NT2/D1 (cell line): Measurements from ENCODE around the gene STAT6.
A peak's percentile ranks its signal among the peaks of the same experiment; 100 is the strongest.

Source experiments
- DNase-seq: peaks from one replicate; pipeline ENCODE4 v3.0.0-alpha.2; 2011; ENCODE audit warnings: low read depth, low spot score
- H3K27me3 ChIP-seq: 2 replicates; pipeline ENCODE4 v1.6.0; 2011; ENCODE audit warnings: mild to moderate bottlenecking; ENCODE audit not compliant: insufficient read length, insufficient read depth
- H3K36me3 ChIP-seq: 2 replicates; pipeline ENCODE4 v1.6.1; 2011; ENCODE audit warnings: mild to moderate bottlenecking, low read length, mixed read lengths; ENCODE audit not compliant: insufficient read depth, insufficient read length
- H3K4me1 ChIP-seq: 2 replicates; pipeline ENCODE4 v1.5.1; 2011; ENCODE audit not compliant: insufficient read depth, insufficient read length
- H3K4me3 ChIP-seq: 2 replicates; pipeline ENCODE4 v1.5.1; 2011; ENCODE audit warnings: low read depth; ENCODE audit not compliant: insufficient read length
- H3K9ac ChIP-seq: 2 replicates; pipeline ENCODE4 v1.6.0; 2011; ENCODE audit warnings: low read depth; ENCODE audit not compliant: insufficient read length
- H3K9me3 ChIP-seq: 2 replicates; pipeline ENCODE4 v1.5.1; 2011; ENCODE audit warnings: mild to moderate bottlenecking, low read length; ENCODE audit not compliant: insufficient read depth
- SUZ12 ChIP-seq: IDR thresholded peaks from 2 replicates; pipeline ENCODE4 v1.6.1; 2011; ENCODE audit not compliant: insufficient read length, insufficient read depth; ENCODE audit errors: extremely low read depth
- YY1 ChIP-seq: IDR thresholded peaks from 2 replicates; pipeline ENCODE4 v1.6.1; 2011; ENCODE audit not compliant: insufficient read length, insufficient read depth
- ZNF274 ChIP-seq: IDR thresholded peaks from 2 replicates; pipeline ENCODE4 v1.6.1; 2011; ENCODE audit warnings: mild to moderate bottlenecking, low read depth, low read length

Gene STAT6

DNA sequence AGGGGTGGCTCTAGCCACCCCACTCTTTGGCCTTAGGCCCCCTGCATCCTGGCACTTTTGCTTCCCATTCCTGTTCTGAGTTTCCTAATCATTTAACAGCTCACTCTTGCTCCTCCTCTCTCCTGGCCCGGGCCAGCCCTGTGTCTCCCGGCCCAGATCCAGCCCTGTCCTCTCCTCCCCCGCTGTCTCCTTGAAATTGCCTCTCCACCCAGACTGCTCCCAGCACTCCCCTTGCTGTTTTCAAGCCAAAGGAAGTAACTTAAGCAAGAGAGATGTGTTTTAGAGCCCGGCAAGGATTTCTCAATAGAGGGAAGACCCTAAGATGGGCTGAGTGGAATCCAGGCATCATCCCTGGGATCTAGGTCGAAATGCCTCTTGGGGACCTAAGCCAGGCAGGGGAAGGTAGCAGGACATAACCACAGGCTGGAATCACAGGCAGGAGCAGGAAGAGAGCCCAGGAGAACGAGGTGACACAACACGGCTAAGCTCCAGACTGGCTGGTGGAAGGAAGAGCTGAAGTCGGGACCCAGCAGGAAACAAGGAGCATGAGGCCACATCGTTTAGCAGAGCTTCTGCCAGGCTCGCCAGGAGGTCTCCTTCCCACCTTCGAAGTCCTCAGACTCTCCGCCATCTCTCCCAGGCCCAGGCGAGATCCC is 38.2 kb upstream of the STAT6 start:
- TF ChIP-seq SUZ12 (no peak), YY1 (no peak), ZNF274 (no peak)
- DNase-seq: no peak
- H3K36me3 ChIP-seq: peaks cover 89% of the 10 kb centered on the region
- no peak overlapping the region for H3K9ac ChIP-seq
- no peaks in the 10 kb centered on the region for H3K9me3 ChIP-seq
- peaks cover 33% of the 10 kb centered on the region for H3K4me1 ChIP-seq
- H3K27me3 ChIP-seq: no peaks in the 10 kb centered on the region
- no peak overlapping the region for H3K4me3 ChIP-seq

DNA sequence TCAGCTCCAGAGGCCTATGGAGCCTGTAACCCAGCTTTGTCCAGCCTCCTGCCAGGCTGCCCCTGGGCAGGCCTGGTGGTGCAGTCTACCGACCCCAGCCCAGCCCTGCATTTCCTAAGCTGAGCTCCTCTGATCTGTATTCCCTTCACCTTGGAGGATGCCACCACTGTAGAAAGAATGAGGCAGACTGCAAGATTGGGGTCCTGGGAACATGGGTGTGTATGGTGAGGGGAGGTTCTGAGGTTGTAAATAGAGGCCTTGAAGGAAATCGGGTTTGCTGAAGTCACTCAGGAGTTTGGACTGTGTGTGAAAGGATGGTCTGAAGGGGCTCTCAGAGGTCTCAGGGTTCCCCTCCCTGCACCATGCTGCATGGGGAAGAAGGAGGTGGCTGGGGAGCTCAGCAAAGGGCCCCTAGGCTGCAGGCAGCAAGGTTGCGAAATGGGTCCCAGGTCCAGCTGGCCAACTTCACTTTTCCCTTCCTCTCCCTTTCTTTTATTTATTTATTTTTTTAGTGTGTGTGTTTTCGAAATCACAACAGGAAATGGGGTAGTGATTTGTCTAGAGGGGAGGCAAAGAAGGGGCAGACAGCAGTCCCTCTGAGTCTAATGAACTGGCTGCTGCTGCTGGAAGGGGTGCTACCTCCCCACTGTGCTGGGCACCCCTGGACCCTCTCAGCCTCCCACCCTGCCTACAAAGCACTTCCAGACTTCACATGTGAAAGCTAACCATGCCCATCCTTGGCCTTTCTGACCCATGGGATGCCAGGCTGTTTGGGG is 37.5 kb upstream of the STAT6 start:
- no peak for TF ChIP-seq YY1
- no peak for TF ChIP-seq SUZ12
- TF ChIP-seq ZNF274: no peak
- no peak for DNase-seq
- no peaks in the 10 kb centered on the region for H3K27me3 ChIP-seq
- peaks cover 89% of the 10 kb centered on the region for H3K36me3 ChIP-seq
- no peak overlapping the region for H3K4me3 ChIP-seq
- H3K4me1 ChIP-seq: peaks cover 33% of the 10 kb centered on the region
- H3K9me3 ChIP-seq: no peaks in the 10 kb centered on the region
- no peak overlapping the region for H3K9ac ChIP-seq

DNA sequence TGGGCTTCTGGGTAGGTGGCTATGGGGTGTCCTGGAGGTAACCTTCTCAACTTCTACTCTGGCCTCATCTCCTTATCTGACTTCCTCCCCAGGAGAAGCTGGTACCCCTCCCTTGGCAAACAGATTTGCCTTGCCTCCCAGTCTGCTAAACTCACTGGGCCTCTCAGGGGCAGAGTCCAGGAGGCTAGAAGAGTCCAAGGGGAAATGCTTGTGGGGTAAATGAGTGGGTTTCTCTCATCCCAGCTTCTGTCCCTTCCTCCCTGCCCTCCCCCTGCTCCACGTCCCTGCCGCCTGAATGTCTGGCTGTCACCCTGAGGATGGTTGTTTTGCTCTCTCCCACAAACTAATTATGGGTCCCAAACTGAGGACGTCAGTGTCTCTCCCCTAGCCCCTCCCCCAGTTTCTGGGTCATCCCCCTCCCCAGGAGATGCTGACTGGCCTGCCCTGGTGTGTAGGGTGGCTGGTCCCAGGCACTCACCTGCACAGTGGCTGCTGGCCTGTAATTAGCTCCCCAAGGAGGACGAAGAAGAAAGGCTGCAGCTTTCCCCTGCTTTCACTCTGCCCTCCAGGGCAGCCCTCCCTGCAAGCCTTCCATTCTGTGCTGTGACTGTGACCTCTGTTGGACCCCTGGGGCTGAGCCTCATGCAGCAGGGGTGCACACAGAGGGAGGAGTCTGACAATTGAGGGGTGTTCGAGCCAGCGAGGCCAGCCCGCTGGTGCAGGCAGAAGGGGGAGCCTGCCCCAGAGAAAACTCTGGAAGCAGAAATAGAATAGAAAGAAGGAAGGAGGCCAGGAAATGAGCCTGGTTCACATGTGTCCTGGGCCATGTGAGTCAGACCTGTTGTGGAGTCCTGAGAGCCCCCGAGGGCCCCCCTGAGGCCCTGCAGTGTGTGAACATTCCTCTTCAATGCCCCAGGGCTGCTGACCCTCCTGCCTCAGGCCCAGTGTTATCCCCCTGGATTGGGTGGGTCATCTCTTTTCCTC is 36.1 kb upstream of the STAT6 start, which contains the start of gene LRP1-AS:
Gene LRP1-AS (minus strand): TSS at position 659 of the 984 bp plus-strand sequence.
- Histone ChIP-seq H3K9ac (no peak within 1 kb of the TSS), H3K36me3 (peaks cover 92% of the 10 kb centered on the region), H3K9me3 (no peaks in the 10 kb centered on the region), H3K4me3 (no peak within 1 kb of the TSS), H3K27me3 (no peaks in the 10 kb centered on the region), H3K4me1 (peaks cover 33% of the 10 kb centered on the region)
- no peak for TF ChIP-seq SUZ12
- TF ChIP-seq ZNF274: no peak
- TF ChIP-seq YY1: no peak
- no peak for DNase-seq

DNA sequence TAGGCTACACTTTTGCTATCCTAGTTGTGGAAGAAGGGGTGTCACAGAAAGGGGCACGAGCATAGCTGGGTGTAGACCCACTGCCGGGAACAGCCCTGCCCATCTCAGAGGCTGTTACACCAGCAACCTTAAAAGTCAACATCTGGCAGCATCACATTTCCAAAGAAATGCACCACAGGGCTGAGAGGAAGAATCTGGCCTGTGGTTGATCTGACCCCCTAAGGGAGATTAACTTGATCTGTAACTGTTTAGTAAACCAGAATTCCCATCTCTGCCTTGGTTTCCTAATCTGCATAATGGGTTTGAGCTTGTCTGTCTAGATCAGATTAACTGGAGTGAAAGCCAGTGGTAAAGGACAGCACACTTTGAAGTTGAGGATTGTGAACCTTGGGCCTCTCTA is 34.9 kb upstream of the STAT6 start:
- Histone ChIP-seq H3K9ac (no peak overlapping the region), H3K36me3 (peaks cover 92% of the 10 kb centered on the region), H3K9me3 (no peaks in the 10 kb centered on the region), H3K4me1 (peaks cover 26% of the 10 kb centered on the region), H3K4me3 (no peak overlapping the region), H3K27me3 (no peaks in the 10 kb centered on the region)
- no peak for DNase-seq
- no peak for TF ChIP-seq ZNF274
- TF ChIP-seq SUZ12: no peak
- no peak for TF ChIP-seq YY1

DNA sequence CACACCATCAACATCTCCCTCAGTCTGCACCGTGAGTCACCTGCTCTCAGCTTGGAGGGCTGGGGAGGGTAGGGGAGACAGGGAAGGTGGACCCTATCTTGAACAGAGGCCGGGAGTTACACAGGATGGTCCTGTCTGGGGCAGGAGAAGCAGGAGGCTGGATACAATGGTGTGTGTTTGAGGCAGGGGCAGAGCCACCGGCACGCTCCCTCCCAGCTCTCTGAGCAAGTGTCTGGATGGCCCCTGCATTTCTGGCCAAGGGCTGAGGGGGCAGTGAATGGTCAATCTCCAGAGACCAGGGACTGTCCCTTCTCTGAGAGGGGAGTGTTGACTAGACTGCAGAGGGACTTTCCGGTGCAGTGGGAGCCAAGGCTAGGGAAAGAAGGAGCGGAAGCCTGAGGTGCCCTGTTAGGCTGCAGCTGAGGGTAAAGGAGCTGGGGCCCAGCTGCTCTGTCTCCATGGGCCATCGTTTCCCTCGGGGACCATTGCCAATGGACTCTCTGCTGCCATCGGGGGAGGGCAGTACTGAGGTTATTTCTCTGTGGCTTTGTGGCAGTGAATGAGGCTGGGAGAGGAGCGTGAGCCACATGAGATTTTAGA is 34.4 kb upstream of the STAT6 start:
- no peak for DNase-seq
- Histone ChIP-seq H3K9me3 (no peaks in the 10 kb centered on the region), H3K4me1 (peaks cover 26% of the 10 kb centered on the region), H3K27me3 (no peaks in the 10 kb centered on the region), H3K9ac (no peak overlapping the region), H3K4me3 (no peak overlapping the region), H3K36me3 (peaks cover 92% of the 10 kb centered on the region)
- no peak for TF ChIP-seq SUZ12

DNA sequence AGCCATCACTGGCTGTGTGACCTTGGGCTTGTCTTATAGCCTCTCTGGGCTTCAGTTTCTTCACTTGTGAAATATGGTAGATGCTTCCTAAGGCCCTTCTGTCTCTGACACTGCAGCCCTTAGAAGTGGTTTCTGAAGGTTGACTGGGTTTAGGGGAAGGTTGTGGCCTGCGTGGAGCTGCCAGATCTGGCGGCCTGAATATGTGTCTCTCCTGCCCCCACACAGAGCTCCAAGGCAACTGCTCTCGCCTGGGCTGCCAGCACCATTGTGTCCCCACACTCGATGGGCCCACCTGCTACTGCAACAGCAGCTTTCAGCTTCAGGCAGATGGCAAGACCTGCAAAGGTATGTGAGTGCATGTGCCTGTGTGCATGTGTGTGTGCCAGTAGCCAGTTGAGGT is 32.3 kb upstream of the STAT6 start:
- no peaks in the 10 kb centered on the region for H3K9me3 ChIP-seq
- no peak for DNase-seq
- no peaks in the 10 kb centered on the region for H3K27me3 ChIP-seq
- peaks cover 96% of the 10 kb centered on the region for H3K36me3 ChIP-seq
- H3K4me1 ChIP-seq: peaks cover 24% of the 10 kb centered on the region
- no peak overlapping the region for H3K4me3 ChIP-seq
- peak overlapping the region; percentile 3 for H3K9ac ChIP-seq
- no peak for TF ChIP-seq SUZ12
- TF ChIP-seq ZNF274: no peak
- no peak for TF ChIP-seq YY1
